Skin epidermis (tissue), 12 donors: ENCODE measurements around the gene RAB9B.

Experiments
- H3K27ac ChIP-seq, 21 experiments: fragments of 200-600 bp; sonication (generic) in 11 of 21; one replicate each; pipeline ENCODE4 v1.5.0; 2020; ENCODE audit warnings: mild to moderate bottlenecking in 3 of 21, inconsistent platforms in 2 of 21, moderate library complexity in 2 of 21
- H3K4me3 ChIP-seq, 7 experiments: fragments of 200-600 bp; sonication (generic) in 2 of 7; one replicate each; pipeline ENCODE4 v1.5.0; 2020; ENCODE audit warnings: inconsistent platforms in 2 of 7, mild to moderate bottlenecking in 2 of 7, moderate library complexity in 1 of 7

Gene RAB9B

DNA sequence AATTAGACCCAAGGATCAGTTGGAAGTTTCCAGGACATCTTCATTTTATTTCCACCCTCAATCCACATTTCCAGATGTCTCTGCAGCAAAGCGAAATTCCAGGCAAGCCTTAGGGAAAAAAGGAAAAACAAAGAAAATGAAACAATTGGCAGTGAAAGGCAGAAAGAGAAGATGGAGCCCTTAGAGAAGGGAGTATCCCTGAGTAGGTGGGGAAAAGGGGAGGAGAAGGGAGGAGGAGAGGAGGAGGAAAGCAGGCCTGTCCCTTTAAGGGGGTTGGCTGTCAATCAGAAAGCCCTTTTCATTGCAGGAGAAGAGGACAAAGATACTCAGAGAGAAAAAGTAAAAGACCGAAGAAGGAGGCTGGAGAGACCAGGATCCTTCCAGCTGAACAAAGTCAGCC is 55.5 kb downstream of the RAB9B start, which contains the start of gene PLP1:
TSS of gene PLP1 (plus strand) at position 295 of the 400 bp plus-strand sequence. CDS start 156 bp downstream, outside the sequence.
- Histone ChIP-seq H3K27ac (no peak within 1 kb of the TSS), H3K4me3 (no peak within 1 kb of the TSS)

DNA sequence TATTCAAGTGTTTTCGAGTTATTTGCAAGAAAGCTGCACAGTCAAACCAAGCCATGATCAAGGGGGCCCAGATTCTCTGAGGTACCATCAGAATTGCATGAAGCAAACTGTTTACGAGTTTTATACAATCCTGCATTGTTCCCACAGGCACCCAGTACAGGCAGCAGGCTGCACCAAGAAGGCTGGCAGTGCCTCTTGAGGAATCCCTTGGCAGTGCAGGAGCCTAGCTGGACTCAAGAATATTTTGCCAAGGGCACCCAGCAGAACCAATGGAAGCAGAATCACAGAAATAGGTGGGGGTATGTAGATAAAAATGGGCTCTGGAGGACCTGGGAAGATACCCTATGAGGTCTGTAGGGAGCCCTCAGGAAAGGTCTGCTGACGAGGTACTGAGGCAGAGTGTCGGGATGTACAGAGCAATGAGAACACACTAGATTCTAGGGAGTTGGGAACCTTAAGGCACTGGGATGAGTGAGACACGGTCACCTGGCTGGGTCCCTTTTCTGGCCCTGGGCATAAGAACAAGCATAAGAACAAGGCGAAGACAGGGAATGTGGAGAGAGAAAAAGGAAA is 57.9 kb downstream of the RAB9B start:
- Histone ChIP-seq H3K4me3 (no peak overlapping the region), H3K27ac (no peak overlapping the region)

DNA sequence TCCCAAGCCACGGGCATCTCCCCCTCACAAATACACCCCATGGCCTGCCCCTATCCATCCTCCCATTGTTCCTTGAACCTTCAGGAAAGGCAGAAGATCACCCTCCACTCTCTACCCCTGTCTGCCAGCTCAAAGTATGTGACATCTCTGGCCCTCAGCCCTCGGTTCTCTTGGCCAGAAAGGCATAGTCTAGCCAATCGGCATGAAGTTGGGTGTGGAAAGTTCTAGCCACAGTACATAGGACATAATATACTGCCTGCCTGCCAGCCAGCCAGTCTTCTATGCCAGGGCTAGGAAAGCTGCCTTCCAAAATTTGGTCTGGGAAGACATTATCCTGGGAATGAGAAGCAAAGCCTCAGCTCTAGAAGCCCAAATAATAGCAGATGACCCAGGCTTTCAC is 58.6 kb downstream of the RAB9B start:
- no peak overlapping the region for H3K27ac ChIP-seq

More for the DNA sequence above, 58.6 kb downstream of the RAB9B start:
- no peak overlapping the region for H3K4me3 ChIP-seq
